KOPT-K1 (cell line): ENCODE results near the gene TRAF3IP1.

Experiments
- H3K27ac ChIP-seq: fragments of 200-600 bp; sonication (generic); 2 replicates; pipeline ENCODE4 v1.5.1; 2016; ENCODE audit warnings: antibody characterized with exemption, mild to moderate bottlenecking, low read depth, low read length; ENCODE audit not compliant: poor library complexity, severe bottlenecking
- H3K36me3 ChIP-seq: fragments of 200-600 bp; sonication (generic); 2 replicates; pipeline ENCODE4 v1.5.1; 2017; ENCODE audit warnings: antibody characterized with exemption, mild to moderate bottlenecking, low read length, moderate library complexity; ENCODE audit not compliant: insufficient read depth
- H3K9me3 ChIP-seq: fragments of 200-600 bp; sonication (generic); 2 replicates; pipeline ENCODE4 v1.5.1; 2017; ENCODE audit warnings: antibody characterized with exemption, low read length, mild to moderate bottlenecking; ENCODE audit not compliant: insufficient read depth, poor library complexity, severe bottlenecking

Gene TRAF3IP1

GRCh38 chr2:238337846-238338245, 17.5 kb downstream of the TRAF3IP1 start:
- Histone ChIP-seq H3K27ac (no peak overlapping the region), H3K36me3 (0 out of 2 replicates have a peak, but pooled peaks cover 5% of the 10 kb centered on the region)

GRCh38 chr2:238338710-238339394, 18.5 kb downstream of the TRAF3IP1 start:
- 0 out of 2 replicates have a peak, but pooled peaks cover 5% of the 10 kb centered on the region for H3K36me3 ChIP-seq
- H3K27ac ChIP-seq = no peak overlapping the region
- H3K9me3 ChIP-seq = no peaks in the 10 kb centered on the region

More at GRCh38 chr2:238337846-238338245, 17.5 kb downstream of the TRAF3IP1 start:
- H3K9me3 ChIP-seq = no peaks in the 10 kb centered on the region

- Histone ChIP-seq H3K36me3 (0 out of 2 replicates have a peak, but pooled peaks cover 5% of the 10 kb centered on the region), H3K27ac (no peak overlapping the region), H3K9me3 (no peaks in the 10 kb centered on the region)
Observed at GRCh38 chr2:238339395-238339780, 19.1 kb downstream of the TRAF3IP1 start.

- H3K27ac ChIP-seq = no peak overlapping the region
- H3K9me3 ChIP-seq = no peaks in the 10 kb centered on the region
- H3K36me3 ChIP-seq = 0 out of 2 replicates have a peak, but pooled peaks cover under 1% of the 10 kb centered on the region
Observed at GRCh38 chr2:238339814-238340213, 19.5 kb downstream of the TRAF3IP1 start.

- Histone ChIP-seq H3K27ac (no peak overlapping the region), H3K9me3 (no peaks in the 10 kb centered on the region), H3K36me3 (no peaks in the 10 kb centered on the region)
Observed at GRCh38 chr2:238341536-238341935, 21.2 kb downstream of the TRAF3IP1 start.

- H3K9me3 ChIP-seq = no peaks in the 10 kb centered on the region
- H3K36me3 ChIP-seq = no peaks in the 10 kb centered on the region
- no peak overlapping the region for H3K27ac ChIP-seq
Observed at GRCh38 chr2:238344035-238344434, 23.7 kb downstream of the TRAF3IP1 start.

GRCh38 chr2:238344517-238344916, 24.2 kb downstream of the TRAF3IP1 start:
- Histone ChIP-seq H3K9me3 (no peaks in the 10 kb centered on the region), H3K36me3 (no peaks in the 10 kb centered on the region), H3K27ac (no peak overlapping the region)

- Histone ChIP-seq H3K27ac (no peak overlapping the region), H3K9me3 (no peaks in the 10 kb centered on the region), H3K36me3 (no peaks in the 10 kb centered on the region)
Observed at GRCh38 chr2:238345297-238345968, 25.1 kb downstream of the TRAF3IP1 start.

GRCh38 chr2:238346544-238346943, 26.2 kb downstream of the TRAF3IP1 start:
- H3K9me3 ChIP-seq = no peaks in the 10 kb centered on the region
- H3K36me3 ChIP-seq = no peaks in the 10 kb centered on the region
- no peak overlapping the region for H3K27ac ChIP-seq

- H3K36me3 ChIP-seq = peaks cover 10% of the 10 kb centered on the region; the same call in 1 of the 2 replicates
- no peak overlapping the region for H3K27ac ChIP-seq
- no peaks in the 10 kb centered on the region for H3K9me3 ChIP-seq
Observed at GRCh38 chr2:238350150-238350897, 30.0 kb downstream of the TRAF3IP1 start.

GRCh38 chr2:238351315-238351714, 31.0 kb downstream of the TRAF3IP1 start:
- Histone ChIP-seq H3K9me3 (no peaks in the 10 kb centered on the region), H3K27ac (no peak overlapping the region), H3K36me3 (peaks cover 10% of the 10 kb centered on the region; the same call in 1 of the 2 replicates)

- Histone ChIP-seq H3K27ac (no peak overlapping the region), H3K9me3 (no peaks in the 10 kb centered on the region), H3K36me3 (peaks cover 10% of the 10 kb centered on the region; the same call in 1 of the 2 replicates)
Observed at GRCh38 chr2:238352361-238352760, 32.0 kb downstream of the TRAF3IP1 start.

- Histone ChIP-seq H3K9me3 (no peaks in the 10 kb centered on the region), H3K27ac (no peak overlapping the region), H3K36me3 (peaks cover under 1% of the 10 kb centered on the region; the same call in 1 of the 2 replicates)
Observed at GRCh38 chr2:238358769-238359168, 38.5 kb downstream of the TRAF3IP1 start.

- Histone ChIP-seq H3K9me3 (no peaks in the 10 kb centered on the region), H3K36me3 (no peaks in the 10 kb centered on the region), H3K27ac (no peak overlapping the region)
Observed at GRCh38 chr2:238359403-238359802, 39.1 kb downstream of the TRAF3IP1 start.

GRCh38 chr2:238361877-238362276, 41.6 kb downstream of the TRAF3IP1 start:
- Histone ChIP-seq H3K27ac (no peak overlapping the region), H3K9me3 (no peaks in the 10 kb centered on the region), H3K36me3 (no peaks in the 10 kb centered on the region)
